HG03469 (cell line): ENCODE results near the gene KIRREL3.
A peak's percentile ranks its signal among the peaks of the same experiment; 100 is the strongest.

Experiments
- ATAC-seq: cut with Tn5 transposase; IDR thresholded peaks from one replicate; pipeline ENCODE4 v1.9.1; 2021; ENCODE audit warnings: mild to moderate bottlenecking, moderate library complexity, moderate number of reproducible peaks; ENCODE audit not compliant: unreplicated experiment

KIRREL3 gene

DNA sequence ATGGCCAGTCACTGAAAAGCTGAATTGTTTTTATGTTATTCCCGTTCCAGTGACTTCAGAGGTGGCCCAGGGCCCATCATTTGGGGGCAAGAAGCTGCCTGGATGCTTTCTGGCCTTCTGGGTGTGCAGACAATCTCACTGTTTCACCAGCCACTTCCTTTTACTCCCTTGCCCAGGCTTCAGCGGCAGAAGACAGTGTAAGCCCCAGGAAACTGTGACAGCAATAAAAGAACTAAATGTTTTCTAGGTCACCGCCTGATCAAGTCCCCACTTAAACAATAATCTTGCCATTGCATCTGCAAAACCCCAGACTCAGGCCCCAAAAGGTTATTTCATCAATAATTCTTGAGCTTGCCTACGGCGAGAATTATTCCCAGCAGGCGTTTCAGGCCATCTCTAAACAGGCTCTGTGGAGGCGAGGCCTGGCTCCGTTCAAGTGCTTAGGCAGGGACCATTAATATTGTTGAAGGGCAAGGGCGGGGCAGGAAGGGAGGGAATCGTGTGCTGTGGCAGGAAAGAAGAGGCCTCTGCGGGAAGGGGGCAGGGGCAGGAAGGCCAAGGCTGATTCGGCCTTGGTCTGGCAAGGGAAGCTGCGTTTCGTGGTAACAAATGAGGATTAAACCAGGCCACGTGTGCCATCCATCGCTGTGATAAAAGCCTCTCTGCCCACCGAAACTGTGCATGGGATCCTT is 252.3 kb downstream of the KIRREL3 start:
- ATAC-seq, result no peak

- ATAC-seq, result no peak
Measured at GRCh38 chr11:126747315-126747714, 253.3 kb downstream of the KIRREL3 start.

DNA sequence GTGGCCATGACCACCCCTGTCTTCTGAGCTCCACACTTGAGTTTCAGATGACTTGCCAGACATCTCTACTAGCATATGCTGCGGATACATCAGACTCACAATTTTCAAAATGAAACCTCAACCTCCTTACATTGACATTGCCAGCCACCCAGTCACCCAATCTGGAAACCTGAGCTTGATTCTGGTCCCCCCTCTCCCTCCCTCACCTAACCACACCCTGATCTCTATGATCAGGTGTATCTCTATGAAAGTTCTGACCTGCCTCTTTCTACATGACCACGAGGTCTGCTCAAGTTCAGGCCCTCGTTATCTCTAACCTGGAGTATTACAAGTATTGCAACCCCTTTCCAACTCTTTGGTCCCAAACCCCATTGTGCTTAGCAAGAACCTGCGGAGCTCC is 254.1 kb downstream of the KIRREL3 start:
- no peak for ATAC-seq

DNA sequence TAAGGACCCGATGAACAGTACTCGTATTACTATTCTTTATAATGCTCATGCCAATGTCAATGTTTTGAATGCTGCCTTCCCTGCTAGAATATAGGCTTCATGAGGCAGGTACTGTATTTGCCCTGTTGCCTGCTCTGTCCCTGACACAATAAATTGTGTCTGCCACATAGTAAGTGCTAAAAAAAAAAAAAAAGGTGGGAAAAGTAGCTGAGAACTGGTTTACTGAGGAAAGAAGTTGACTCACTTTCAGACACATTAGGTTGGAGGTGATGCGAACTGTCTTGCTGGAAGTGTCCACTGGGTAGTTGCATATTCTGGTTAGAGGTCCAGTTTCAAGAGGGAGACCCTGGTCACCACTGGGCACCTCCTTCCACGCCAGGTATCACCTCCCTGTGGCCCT is 255.9 kb downstream of the KIRREL3 start:
- no peak for ATAC-seq

DNA sequence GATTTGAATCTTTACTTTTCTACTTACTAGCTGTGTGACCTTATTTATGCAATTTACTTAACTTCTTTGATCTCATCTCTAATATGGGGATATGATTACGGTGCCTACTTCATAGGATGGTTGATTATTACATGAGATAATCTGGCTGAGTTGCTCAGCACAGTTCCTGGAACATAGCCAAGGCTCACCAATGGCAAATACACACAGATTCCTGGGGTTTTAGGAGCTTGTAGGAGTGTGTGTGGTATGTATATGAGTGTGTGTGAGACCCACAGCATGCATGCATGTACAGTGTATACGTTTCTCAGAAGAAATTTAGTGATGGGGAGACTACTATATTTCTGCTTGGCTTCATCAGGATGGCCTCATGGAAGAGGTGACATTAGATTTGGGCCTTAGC is 256.9 kb downstream of the KIRREL3 start:
- no peak for ATAC-seq

- ATAC-seq, result no peak
Measured at GRCh38 chr11:126742582-126742981, 258.0 kb downstream of the KIRREL3 start.

DNA sequence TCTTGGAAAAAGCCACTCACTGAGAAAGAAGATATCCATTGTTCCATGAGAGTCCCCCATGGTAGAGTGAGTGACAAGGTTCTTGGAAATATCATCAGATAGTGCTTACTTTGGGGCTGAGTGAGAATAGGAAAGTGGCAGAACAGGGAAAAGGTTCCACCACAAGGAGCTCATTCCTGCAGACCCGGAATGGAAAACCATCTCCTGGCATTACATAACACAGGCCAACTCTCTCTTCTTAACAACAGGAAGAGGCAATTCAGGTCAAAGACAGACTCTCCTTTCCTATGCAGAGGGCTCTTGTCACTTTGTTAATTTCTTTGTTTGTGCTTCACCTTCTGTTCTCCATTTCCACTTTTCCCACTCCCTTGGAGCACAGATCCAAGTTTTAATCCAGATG is 259.7 kb downstream of the KIRREL3 start:
- no peak for ATAC-seq

GRCh38 chr11:126739499-126740145 is 260.9 kb downstream of the KIRREL3 start:
- ATAC-seq, result no peak

GRCh38 chr11:126738295-126739031 is 262.1 kb downstream of the KIRREL3 start:
- ATAC-seq, result no peak

DNA sequence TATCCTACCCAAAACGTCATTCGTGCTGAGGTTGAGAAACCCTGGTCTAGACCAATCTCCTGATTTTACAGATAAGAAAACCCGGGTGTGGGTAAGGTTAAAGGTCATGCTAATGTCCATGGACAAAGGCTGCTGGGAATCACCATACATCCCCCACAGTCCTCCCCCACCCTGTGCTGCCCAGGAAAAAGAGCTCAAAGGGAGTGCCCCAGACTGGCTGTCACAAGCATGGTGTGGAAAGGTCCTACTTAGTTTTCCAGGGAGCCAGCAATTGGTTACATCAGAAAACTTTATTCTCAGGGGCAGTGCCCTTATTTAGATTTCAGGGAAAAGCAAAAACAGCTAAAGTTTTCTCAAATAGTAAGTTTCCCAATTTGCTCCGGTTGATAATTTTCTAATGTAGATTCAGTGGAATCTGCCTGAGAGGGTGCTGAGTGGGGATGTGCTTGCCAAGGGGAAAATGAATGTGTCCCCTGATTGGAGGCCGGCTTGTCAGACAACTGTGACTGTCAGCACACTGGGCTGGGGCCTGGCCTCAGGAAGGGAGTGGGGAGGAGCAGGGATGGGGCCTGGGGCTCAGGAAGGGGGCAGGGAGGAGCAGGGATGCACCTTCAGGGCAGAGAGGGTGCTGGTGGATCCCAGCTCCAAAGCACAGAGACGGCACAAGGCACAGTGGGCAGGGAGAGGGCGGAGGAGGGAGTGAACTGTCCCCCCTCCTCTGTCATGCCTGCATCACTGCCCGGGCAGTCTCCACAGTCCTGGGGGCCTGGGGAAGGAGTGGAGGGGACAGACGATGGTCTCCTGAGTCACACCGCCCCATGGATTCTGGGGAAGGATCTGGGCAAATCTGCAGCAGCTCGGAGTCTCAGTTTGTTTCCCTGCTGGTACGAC is 263.6 kb downstream of the KIRREL3 start:
- ATAC-seq, result no peak

DNA sequence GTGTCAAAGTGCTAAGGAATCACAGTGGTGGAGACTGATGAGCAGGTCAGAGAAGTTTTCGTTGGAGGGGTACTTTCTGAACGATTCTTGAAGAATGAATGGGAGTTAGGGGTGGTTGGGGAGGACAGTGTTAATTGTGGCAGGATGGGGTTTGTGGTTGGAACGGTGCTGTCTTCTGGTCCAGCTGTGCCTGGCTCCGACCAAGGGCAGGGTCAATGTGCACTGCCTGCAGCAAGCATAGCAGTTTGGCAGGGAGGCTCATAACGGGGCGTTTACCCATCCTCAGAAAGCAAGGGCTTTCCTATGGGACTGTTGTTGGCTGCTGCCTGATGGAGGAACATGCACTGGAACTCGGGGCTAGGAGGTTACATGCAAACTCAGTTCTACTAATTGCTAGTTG is 265.8 kb downstream of the KIRREL3 start:
- no peak for ATAC-seq

- no peak for ATAC-seq
Measured at GRCh38 chr11:126733685-126734084, 266.9 kb downstream of the KIRREL3 start.

- ATAC-seq, result peak; percentile 81
Measured at GRCh38 chr11:126732981-126733380, 267.6 kb downstream of the KIRREL3 start.

- no peak for ATAC-seq
Measured at GRCh38 chr11:126731576-126732142, 268.9 kb downstream of the KIRREL3 start.

DNA sequence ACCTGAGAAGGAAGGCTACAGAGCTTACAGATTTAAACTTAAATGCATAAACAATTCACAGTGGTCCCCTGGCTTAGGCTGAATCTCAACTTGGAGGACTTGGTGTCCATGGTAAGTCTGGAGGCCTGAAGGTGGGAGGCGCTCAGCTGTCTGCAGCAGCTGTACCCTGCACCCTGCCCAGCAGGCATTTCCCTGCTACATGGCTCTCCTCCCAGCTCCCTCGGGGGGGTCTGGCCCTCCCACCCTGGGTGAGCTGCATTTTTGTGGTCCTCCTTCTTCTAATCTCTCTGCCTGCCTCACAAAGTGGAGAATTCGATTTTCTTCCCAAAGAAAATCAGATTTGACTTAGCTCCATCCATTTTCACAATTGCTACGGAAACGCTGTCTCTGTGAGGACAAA is 273.2 kb downstream of the KIRREL3 start:
- no peak for ATAC-seq

DNA sequence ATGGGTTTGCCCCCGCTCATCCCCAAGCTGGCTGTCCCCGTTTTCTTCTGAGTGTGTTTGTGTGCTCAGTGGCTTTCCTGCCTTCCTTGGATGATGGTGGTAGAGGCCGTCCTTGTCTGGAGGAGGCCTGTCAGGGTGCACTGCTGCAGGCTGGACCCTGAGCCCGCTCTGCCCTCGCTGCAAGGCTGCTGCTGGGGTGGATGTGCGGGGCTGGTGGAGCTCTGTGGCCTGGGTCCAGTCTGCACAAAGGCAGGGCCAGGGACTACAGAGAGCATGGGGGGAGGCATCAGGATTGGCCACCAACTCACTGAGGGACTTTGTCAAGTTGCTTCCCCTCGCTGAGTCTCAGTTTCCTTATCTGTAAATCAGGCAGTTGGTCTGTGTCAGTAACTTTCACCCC is 275.0 kb downstream of the KIRREL3 start:
- ATAC-seq, result no peak

GRCh38 chr11:126725043-126725442 is 275.5 kb downstream of the KIRREL3 start:
- ATAC-seq, result no peak

GRCh38 chr11:126723665-126724045 is 276.9 kb downstream of the KIRREL3 start:
- ATAC-seq, result no peak

GRCh38 chr11:126722956-126723664 is 277.5 kb downstream of the KIRREL3 start:
- no peak for ATAC-seq
